Measurements from ENCODE around the gene RAPGEF2.

Gene RAPGEF2

DNA sequence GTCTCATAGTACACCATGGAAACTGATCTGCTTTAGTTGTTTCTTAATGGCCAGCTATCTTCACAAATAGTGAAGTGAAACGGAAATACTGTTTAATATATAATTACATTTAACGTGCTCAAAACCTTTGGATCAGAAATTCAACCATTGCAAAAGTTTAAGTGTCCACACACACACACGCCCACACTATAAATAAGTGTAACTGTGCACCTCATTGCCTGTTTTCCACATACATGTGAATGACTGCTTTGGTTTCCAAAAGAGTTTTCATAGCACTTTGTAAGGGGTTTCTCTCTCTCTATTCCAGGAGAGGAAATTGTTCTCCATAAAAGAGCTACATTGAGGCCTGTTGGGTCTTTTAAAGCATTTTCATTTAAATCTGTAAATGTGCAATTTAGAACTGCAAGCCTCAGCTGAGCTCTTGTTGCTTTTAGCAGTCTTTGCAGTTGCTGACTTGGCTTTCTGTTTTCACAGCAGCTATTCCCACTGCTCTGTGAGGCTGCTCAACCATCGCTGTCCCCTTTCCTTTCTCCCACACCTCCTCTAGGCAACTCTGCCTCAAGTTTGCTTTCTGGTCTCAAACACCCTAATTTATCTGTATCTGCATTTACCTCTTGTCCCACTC lies 94.5 kb downstream of the RAPGEF2 start:
- peak; percentile 14 for DNase-seq (ENCODE audit: low read depth)

DNA sequence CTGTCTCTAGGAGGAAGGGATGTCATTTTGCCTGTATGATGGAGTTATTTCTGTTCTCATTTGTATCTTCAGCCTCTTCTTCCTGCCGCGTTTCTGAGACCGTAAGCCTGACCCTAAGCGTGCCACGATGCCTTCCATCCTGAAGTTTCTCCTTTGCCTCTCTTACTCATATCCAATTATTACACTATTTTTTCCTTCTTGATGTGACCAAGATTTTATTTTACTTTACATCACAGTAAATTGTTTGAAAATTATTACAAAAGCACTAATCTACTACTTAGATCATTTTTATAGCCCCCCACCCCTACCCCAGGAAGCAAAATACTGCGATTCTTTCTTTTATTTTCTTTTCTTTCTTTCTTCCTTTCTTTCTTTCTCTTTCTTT lies 95.0 kb downstream of the RAPGEF2 start:
- peak; percentile 11 for DNase-seq (ENCODE audit: low read depth)

DNA sequence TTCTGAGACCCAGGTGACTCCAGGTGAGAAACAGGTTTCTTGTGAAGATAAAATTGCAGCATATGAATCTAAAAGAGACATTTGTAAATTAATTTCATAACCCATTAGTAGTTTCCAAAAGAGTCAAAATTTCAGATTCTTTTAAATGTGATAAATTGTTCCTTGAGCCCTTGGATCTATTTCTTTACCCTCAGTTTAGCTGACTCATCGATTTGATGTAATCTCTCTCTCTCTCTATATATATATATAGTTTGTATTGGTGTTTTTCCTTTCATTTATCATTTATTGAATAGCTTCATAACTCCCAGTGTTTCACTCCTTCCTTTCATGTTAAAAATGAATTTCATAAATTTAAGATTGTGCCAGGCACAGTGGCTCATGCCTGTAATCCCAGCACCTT lies 96.9 kb downstream of the RAPGEF2 start:
- no peak for DNase-seq (ENCODE audit: low read depth)

DNA sequence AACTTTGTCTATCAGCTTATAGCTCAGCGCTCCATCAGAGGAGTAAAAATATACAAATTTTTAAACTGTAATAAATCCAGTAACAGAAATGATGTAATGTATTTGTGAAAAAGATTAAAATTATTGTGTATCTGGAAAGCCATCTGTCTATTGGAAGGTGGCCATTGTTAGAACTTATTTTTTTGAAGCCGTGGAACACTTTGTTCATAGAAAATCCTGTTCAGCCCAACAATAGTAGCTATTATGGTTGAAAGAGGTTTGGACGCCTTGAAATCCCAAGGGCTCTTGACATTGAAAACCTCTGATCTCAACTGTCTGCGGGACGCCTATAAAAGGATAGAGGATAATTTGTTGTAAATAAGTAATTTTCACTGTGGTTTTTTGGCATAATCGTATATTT lies 98.3 kb downstream of the RAPGEF2 start:
- no peak for DNase-seq (ENCODE audit: low read depth)

DNA sequence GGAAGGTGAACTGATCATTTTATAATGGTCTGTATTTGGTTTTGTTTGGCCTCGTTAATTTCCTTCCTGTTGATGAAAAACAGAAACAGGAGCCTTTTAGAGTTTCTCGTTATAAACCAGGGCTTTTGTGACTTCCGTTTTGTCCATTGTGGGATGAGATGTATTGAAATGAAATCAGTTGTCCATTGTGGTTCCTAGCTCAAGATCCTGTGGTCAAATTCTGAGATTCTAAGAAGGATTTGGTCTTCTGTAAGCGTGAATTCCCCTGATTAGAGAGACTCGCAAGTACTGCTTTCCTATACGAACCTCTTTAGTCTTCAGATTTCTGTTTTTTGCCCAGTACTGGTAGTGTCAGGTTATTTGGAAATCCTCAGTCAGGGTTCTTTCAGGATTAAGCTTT lies 101.7 kb downstream of the RAPGEF2 start:
- DNase-seq (ENCODE audit: low read depth) = no peak

DNA sequence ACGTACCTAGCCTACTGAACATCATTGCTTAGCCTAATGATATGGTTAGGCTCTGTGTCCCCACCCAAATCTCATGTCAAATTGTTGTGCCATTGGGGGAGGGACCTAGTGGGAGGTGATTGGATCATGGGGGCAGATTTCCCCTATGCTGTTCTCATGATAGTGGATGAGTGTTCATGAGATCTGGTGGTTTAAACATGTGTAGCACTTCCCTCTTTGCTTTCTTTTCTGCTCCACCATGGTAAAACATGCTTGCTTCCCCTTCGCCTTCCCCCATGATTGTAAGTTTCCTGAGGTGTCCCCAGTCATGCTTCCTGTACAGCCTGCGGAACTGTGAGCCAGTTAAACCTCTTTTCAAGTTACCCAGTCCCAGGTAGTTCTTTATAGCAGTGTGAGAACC lies 102.6 kb downstream of the RAPGEF2 start:
- DNase-seq (ENCODE audit: low read depth) = no peak

DNA sequence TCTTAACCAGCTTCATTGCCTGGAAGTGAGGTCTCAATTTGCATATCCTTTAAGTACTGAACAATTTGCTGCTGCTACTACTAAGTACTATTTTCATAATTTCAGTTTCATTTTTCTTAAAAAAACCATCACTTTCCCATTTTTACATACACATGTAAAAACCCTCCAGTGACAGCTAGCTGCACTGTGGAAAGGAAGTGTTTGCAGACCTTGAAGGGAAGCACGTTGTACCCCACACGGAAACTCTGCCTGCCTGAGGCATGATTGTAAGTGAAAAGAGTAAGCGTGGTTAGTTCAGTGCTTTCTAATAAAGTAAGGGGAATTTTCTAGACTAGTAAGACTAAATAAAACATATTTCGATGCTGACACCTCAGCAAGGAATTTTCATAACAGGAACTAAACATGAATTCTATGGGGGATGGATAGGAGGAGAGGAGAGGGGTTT lies 103.6 kb downstream of the RAPGEF2 start:
- DNase-seq (ENCODE audit: low read depth) = no peak

DNA sequence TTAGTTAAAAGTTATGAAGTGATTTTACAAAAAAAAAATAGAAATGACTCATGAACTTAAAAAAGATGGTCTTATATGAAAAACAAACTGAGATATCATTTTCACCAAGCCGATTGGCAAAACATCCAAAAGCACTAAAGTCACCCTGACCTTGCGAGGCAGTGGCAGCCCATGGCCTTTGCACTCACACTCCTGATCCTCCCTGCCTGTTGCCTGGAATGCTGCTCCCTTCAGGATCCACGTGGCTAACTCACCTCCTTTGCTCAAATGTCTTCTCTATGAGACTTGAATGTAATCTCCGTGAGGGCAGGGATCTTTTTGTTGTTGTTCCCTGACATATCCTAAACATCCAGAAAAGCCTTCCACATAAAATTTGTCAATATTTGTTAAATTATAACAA lies 106.4 kb downstream of the RAPGEF2 start:
- DNase-seq (ENCODE audit: low read depth) = no peak

DNA sequence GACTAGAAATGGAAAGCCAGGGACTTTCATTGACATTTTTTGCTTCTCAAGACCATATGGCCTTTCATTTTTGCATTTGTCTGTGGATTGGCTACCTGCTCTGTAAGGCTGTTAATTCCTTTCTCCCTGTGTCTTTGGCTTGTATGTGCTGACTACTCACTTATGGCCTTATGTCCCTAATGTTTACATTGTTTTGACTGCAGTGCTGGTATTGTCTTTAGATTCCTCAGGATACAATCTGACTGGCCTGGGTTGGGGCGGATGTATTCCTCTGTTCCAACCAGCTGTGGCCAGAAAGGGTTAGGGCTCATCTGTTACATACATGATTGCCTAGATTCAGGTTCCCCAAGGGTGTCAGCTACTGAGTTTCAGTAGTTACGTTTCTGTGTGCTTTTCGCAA lies 108.1 kb downstream of the RAPGEF2 start:
- no peak for DNase-seq (ENCODE audit: low read depth)

DNA sequence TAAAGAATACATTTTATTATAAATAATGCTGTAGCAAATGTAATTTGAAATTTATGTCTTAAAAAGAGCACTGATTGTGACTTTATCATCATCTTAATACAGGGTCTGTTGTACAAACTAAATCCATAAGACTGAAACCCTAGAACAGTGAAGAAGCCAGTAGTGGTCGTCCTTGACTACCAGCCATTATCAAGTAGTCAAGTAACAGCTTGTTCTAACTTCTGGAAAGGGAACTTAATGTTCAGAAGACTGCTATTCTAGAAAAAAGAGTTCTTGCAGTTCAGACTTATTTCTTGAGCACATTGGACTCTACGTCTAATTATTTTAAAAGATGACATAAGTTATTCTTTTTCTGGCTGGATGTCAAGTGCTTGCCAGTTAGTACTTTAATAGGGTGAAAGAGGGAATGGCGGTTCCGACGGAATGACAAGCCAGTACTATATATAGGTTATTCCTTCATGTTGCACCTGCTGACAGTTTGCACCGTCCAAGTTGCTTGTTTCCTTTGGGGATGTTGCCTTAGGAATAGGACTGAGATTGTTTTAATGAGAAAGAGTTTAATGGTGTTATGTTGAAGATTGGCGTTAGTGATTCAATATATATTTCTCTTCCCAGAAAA lies 109.9 kb downstream of the RAPGEF2 start:
- no peak for DNase-seq (ENCODE audit: low read depth)

DNA sequence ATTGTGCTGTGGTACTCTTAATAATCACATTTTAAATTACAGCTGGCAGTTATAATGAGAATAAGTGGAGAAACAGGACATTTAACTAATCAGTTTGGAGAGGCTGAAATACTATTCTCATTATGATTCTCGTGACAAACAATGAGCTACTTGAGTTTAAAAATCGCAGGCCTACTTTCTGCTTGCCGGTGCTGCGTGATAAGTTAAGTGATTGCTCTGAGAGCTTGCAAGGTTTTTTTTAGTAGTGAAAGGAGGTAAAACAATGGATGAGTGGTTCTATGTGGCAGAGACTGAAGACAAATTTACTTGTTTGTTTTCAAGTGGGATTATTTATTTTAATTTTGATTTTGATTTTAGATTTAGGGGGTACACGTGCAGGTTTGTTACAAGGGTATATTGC lies 114.0 kb downstream of the RAPGEF2 start:
- no peak for DNase-seq (ENCODE audit: low read depth)

DNA sequence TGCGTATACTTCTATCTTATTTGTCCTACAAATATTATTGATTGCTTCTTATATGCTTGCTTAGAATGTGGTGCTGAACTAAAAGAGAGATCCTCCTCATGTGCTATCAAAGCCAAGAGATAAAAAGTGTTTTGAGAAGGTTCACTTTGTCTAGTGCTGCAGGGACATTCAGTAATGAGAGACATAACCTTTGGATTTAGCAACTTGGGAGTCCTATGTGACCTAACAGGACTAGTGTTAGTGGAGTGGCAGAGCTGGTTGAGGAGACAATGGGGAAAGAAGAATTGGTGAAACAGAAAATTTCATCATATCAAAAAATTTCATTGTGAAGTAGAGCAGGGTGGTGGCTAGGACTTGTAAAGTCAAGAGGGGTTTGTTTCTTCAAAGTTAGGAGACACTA lies 117.0 kb downstream of the RAPGEF2 start:
- no peak for DNase-seq (ENCODE audit: low read depth)

DNA sequence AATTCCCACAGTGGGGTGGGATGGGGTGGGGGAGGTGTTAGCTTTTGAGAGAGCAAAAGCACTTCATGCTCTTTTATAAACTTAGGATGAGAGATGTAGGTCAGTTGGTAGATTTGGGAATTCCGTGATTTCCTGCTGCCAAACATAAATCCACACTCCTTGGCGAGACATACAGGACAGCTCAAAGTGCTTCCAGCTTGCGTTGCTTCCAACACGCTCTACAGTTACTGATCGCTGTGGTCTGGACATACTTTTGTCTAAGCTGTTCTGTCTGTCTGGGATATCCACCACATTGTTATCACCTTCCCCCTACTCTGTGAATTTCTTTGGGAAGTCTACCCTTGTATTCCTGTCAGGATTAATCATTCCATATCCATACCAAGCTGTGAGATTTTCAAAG lies 117.5 kb downstream of the RAPGEF2 start:
- DNase-seq (ENCODE audit: low read depth) = no peak

DNA sequence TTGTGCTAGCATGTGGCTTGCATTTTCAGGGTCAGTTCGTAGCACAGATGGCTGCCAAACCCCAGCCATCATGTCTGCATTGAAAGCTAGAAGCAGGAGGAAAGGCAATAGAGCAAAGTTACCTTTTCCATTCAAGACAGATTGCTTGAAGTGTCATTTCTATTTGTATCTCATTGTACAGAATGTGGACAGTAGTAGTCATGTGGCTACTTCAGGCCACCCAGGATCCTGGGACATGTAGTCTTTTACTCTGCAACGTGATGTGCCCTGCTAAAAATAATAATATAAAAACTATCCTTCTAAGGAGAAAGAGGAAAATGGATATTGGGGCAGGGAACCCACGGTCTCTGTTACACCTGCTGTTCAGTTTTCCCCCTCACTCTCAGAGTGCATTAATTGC lies 118.4 kb downstream of the RAPGEF2 start:
- no peak for DNase-seq (ENCODE audit: low read depth)

DNA sequence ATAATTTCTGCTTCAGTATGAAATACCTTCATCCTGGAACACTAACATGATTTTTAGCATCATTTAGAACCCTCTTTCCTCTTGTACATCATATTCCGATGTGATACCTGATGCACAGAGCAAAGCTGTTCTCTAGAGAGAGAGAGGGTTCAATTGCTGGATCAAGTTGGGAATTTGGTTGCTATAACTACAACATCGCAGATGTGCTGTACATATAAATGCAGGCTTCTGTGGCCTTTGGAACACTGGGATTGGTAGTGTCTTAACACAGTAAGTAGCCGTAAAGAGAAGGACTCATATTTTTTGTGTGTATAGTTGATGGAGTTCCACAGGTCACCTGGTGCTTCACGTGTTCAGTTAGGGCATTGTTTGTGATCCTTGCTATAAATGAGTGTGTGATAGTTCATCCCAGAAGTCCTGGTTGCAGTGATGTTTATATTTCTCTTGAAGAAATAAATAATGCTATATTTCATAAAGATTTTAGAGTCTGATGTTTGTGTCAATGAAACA lies 119.2 kb downstream of the RAPGEF2 start:
- no peak for DNase-seq (ENCODE audit: low read depth)

DNA sequence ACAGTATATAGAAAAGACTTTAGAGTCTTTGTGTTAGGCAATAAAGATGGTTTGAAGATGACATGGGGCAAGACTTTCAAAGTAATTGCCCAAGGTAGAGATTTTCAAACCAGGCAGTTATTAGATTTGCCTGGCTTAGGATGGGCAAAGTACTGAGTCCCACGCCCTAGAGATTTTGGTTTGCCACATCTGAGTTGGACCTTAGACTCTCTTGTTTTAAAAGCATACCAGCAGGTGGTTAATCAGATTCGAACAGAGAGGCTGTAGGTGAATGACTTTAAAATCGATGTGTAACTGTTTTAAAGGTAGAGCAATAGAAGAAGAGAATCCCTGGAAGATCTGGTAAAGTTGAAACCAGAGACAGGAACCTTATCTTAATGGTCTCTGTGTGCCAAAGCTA lies 121.5 kb downstream of the RAPGEF2 start:
- no peak for DNase-seq (ENCODE audit: low read depth)

DNA sequence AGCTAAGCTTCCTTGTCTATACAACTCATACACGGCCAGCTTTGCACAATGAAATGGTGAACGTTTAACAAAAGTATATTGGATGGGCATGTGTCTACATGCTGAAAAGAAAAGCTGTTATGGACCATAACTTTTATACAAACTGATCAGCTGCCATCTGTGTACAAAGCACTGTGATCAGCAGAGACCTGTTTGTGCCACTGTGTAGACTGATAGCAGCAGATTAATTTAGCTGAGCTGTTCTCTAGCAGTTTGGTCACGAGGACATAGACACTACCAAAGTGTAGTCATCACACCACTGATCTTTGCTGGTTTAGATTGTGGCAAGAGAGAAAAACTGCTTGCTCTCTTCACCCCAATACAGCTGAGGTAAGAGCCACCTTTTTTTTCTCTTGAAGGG lies 124.5 kb downstream of the RAPGEF2 start:
- no peak for DNase-seq (ENCODE audit: low read depth)

DNA sequence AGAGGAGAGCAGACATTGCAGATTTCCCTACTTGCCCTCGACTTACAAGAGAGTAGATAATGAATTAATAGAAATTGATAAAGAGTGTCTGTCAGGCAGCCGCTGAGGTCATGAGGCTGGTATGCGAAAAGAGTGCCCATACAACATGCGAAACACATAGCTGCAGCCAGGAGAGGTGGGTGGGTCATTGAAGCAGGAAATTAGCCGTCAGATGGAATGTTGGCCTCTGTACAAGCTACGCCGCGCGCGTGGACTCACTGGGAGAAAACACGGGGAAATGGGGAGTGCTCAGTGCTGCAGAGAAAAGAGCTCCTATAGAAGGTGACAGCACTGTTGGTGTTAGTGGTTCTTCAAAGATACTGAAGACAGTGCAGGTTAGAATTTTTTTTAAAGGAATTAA lies 125.1 kb downstream of the RAPGEF2 start:
- DNase-seq (ENCODE audit: low read depth) = peak; percentile 40

DNA sequence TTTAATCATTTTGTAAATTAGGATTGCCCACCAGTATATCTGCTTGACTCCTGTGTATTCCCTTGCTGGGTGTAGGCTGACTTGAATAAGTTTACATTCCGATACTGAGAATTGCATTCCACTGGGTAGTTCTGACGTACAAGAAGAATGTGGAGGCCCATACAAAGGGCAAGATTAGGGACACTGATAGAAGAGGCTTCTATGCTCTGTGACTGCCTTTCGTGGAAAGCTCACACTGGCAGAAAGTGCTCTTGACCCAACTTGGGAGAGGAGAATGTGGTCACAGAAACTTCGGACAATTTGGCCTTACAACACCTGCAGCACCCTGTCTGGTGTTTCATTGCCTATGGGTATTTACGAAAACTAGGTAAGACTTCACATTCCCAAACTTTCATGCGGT lies 126.3 kb downstream of the RAPGEF2 start:
- DNase-seq (ENCODE audit: low read depth) = no peak

DNA sequence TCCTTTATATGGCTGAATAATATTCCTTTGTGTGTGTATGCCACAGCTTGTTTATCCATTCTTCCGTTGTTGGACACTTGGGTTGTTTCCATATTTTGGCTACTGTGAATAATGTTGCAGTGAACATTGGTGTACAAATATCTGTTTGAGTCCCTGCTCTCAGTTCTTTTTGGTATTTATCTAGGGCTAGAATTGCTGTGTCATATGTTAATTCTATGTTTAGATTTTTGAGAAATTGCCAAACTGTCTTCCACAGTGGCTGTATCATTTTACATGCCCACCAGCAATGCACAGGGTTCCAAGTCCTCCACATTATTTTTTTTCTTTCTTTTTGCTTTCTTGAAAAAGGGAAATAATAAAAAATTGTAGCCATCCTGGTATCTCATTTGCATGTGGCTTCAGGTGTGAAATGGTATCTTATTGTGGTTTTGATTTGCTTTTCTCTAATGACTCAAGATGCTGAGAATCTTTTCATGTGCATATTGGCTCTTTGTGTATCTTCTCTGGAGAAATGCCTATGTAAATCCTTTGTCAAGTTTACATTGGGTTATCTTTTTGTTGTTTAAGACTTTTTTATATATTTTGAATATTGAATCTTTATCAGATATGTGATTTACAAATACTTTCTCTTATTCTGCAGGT lies 129.7 kb downstream of the RAPGEF2 start:
- DNase-seq (ENCODE audit: low read depth) = no peak

DNA sequence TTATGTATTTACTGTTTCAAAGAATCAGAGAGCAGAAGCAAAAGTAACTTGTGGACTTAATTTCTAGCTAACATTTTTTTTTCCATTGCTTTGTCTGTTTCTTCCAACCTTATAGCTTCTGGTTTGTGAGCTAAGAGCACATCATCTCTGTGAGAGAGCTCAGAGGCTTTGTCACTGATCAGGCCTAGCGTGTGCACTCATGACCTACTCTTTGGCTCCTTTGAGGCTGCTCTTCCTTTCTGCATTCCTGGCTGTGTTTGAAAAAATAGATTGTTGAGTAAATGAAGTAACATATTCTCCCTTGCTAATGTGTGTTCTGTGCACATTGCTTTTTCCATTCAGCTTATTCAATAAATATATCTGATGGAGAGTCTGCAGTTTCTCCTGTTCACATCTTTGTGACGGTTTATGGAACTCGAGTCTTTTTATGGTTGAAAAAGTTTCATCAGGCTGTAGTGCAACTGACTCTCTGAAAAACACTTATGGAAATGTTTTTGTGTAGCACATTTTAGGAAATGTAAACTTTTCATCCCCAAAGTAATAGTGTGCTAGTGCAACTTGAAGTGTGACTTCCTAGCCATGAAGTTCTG lies 133.0 kb downstream of the RAPGEF2 start:
- no peak for DNase-seq (ENCODE audit: low read depth)

DNA sequence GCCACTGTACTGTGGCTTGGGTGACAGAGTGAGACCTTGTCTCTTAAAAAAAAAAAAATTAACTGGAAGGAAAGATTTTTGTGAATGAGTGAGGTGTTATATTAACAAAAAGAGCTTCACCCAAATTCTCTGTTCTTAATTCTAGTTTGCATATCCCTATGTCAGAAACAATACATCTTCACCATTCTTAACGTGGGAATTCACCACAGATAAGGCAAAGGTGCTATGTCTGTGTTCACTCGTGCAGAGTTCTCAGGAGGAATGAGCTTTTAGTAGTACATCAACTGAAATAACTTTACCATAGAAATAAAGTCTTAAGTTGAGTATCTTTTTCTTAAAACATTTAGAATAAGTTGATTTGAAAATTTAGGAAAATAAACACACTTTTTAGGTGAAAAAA lies 135.1 kb downstream of the RAPGEF2 start:
- no peak for DNase-seq (ENCODE audit: low read depth)

DNA sequence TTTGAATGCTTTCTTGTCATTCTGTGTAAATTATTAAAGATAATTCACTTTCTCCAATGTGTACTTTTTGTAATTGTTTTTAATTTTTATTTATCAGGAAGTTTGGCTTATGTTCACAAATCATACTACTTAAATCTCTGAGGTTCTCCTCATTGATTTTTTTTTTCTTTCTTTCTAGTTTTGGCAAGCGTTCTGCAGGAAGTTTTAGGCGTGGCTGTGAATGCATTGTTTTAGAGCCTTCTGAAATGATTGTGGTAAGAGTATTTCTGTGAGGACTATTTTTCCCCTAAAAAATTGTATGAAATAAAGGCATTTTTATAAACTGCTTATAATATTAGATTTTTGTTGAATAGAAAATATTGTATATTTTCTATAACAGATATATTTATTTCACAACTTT lies 135.8 kb downstream of the RAPGEF2 start:
- no peak for DNase-seq (ENCODE audit: low read depth)
